Measurements from ENCODE around the gene CNEP1R1.
"Not testable (repeated sequence)": the region's sequence is repeated elsewhere in the genome, so short reads cannot be mapped to it uniquely, and the experiment has no call there.

CNEP1R1 gene

GRCh38 chr16:50002190-50002589 lies 22.8 kb upstream of the CNEP1R1 start:
- no peak overlapping the region for H3K4me3 ChIP-seq (ENCODE audit: low read length)
- DNase-seq (ENCODE audit: low read depth), result no peak
- no peak for TF ChIP-seq CTCF (conservative IDR thresholded peaks at IDR 0.05; ENCODE audit: low read length)

GRCh38 chr16:50004239-50004638 lies 20.8 kb upstream of the CNEP1R1 start:
- no peak for DNase-seq (ENCODE audit: low read depth)
- no peak for TF ChIP-seq CTCF (conservative IDR thresholded peaks at IDR 0.05; ENCODE audit: low read length)
- no peak overlapping the region for H3K4me3 ChIP-seq (ENCODE audit: low read length)

GRCh38 chr16:50006964-50007363 lies 18.1 kb upstream of the CNEP1R1 start:
- DNase-seq (ENCODE audit: low read depth), result no peak
- no peak for TF ChIP-seq CTCF (conservative IDR thresholded peaks at IDR 0.05; ENCODE audit: low read length)
- H3K4me3 ChIP-seq (ENCODE audit: low read length), result no peak overlapping the region

GRCh38 chr16:50007744-50008143 lies 17.3 kb upstream of the CNEP1R1 start:
- no peak for DNase-seq (ENCODE audit: low read depth)
- no peak overlapping the region for H3K4me3 ChIP-seq (ENCODE audit: low read length)
- no peak for TF ChIP-seq CTCF (conservative IDR thresholded peaks at IDR 0.05; ENCODE audit: low read length)

- no peak for DNase-seq (ENCODE audit: low read depth)
- no peak overlapping the region for H3K4me3 ChIP-seq (ENCODE audit: low read length)
- no peak for TF ChIP-seq CTCF (conservative IDR thresholded peaks at IDR 0.05; ENCODE audit: low read length)
These were observed 14.8 kb upstream of the CNEP1R1 start for GRCh38 chr16:50010212-50010611.

- peak; percentile 17 for DNase-seq (ENCODE audit: low read depth)
- H3K4me3 ChIP-seq (ENCODE audit: low read length), result no peak overlapping the region
- TF ChIP-seq CTCF (conservative IDR thresholded peaks at IDR 0.05; ENCODE audit: low read length), result no peak
These were observed 13.3 kb upstream of the CNEP1R1 start for GRCh38 chr16:50011707-50012106.

GRCh38 chr16:50012182-50012581 lies 12.8 kb upstream of the CNEP1R1 start:
- H3K4me3 ChIP-seq (ENCODE audit: low read length), result no peak overlapping the region
- DNase-seq (ENCODE audit: low read depth), result no peak
- TF ChIP-seq CTCF (conservative IDR thresholded peaks at IDR 0.05; ENCODE audit: low read length), result no peak

GRCh38 chr16:50014211-50014610 lies 10.8 kb upstream of the CNEP1R1 start:
- not testable (repeated sequence) for DNase-seq (ENCODE audit: low read depth); H3K4me3 ChIP-seq (ENCODE audit: low read length)
